CD4-positive, alpha-beta T cell treated with Interleukin-4 for 1 hour (primary cell): ENCODE data around the gene MGMT.

ENCODE experiments used
- DNase-seq, 2 donors: peaks; one replicate each; pipeline ENCODE4 v3.0.0-alpha.2; 2020 to 2022

Gene MGMT

DNA sequence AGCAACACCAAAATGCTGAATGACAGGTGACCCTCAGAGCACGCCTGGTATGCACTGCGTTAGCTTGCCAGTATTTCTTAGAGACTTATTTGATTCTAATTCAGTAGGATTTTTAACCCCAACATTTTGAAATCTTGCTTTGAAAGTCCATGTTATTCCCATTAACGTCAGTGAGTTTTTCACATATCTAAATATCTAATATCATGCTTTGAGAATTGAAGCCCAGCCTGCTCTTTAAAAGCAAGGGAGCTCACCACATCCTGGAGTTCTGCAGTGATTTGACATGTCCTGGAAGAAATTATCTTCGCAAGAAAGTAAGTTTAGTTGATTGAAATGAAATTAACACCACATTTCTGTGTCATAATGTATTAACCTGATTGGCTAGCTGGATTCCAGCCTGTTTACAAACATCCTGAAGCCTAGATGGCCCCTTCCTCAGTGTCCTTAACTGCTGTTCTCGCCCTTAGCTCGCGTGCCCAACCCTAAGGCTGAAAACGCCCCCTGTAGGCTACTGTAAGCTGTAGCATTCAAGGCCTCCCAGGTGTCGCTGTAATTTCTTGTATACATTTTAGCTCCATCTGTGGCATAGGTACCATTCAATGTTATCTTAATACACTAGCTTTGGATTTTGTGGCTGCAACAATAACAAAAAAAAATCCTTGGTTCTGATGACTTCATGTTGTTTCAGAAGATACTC, 191.5 kb downstream of the MGMT start:
- no peak for DNase-seq

DNA sequence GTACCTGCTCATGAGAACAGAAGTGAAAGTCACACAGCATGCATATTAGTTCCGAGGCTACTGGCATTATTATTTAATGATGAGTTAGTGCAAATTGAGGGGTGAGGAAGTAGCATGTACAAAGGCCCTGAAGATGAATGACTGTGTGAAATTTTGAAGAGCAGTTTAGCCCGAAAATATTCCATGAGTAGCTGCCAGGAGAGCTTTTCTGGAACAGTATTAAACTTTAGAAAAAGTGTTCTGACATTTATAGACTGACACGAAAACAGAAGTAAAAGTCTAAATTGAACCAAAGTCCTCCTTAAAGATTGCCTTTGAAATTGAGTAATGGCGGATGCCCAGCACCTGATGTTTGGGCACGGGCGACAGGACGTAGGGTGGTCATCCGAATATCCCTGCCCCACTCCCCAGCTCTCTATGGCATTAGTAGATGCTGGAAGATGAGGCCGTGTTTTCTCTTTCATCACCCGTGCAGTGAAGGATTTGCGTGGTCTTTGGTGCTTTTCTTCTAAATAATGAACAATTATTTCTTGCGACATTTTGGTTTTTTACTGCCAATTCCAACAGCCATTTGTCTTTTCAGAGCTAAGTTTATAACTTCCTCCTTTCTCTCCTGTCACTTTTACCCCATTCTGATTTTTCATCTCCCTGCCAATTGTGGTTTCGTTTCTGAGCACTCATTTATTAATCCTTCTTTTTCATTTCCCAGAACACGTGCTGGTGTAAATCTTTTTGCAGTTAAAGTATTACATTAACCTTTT, 192.6 kb downstream of the MGMT start:
- DNase-seq, result no peak

DNA sequence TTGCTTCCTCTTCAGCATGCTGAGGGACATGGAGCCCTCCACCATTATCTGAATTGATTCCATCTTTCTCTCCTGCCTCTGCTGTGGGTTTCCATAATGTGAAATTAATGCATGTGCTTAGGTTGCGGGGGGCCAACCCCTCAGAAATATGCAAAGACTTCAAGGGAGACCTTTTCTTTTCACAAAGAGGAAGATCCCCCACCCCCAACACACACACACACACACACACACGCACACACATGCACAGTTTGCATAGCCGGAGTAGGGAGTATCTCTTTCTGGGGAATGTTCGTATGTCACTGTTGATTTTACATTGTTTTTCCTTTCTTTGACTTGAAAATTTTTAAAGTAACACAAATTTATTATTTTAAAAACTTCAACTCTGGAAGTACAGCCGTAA, 193.5 kb downstream of the MGMT start:
- DNase-seq, result no peak

GRCh38 chr10:129662426-129662825, 195.4 kb downstream of the MGMT start:
- no peak for DNase-seq

DNA sequence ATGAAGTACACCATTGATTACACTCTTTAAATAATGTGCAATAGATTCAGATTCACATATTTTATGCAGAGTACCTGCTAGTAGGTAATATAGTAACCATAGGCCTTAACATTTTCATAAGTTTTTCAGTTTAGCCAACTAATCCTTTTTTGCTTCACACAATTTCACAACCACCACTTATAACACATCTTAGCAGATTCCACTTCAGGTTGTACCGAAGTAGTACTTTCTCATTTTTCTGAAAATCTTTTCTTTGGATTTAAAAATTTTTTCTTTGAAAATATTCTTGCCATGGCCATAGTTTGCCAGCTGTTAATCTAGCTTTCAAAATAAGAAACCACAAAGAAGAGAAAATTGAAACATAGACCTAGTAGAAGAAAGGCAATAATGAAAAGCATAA, 203.1 kb downstream of the MGMT start:
- no peak for DNase-seq

GRCh38 chr10:129673292-129673691, 206.3 kb downstream of the MGMT start:
- DNase-seq, result no peak

- DNase-seq, result no peak
Observed at GRCh38 chr10:129675027-129675769, 208.2 kb downstream of the MGMT start.

GRCh38 chr10:129676014-129676413, 209.0 kb downstream of the MGMT start:
- no peak for DNase-seq

DNA sequence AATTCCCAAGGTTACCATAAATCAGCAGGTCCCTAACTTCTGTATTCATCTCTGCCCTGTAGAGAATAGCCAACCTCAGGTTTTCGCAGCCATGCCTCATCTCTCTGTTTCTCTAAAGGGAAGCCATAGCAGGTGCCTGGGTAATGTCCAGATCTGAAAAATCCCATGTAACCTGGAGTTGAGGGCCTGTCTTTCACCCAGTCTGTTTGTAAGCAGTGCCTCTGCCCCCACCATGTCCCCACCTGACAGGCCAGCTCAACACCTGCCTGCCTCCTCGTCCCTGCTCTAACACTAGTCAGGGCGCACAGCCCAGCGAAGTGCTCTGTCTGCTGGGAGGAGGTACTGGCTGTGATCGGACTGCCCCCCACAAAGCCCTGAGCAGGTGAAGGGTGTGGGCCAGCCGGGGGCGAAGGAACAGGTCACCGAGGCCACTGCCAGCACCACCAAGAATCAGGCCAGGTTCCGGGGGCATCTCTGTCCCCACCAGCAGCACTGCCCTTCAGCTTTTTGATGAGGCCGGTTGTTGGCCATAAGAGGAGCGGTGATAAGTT, 210.4 kb downstream of the MGMT start:
- DNase-seq, result no peak

DNA sequence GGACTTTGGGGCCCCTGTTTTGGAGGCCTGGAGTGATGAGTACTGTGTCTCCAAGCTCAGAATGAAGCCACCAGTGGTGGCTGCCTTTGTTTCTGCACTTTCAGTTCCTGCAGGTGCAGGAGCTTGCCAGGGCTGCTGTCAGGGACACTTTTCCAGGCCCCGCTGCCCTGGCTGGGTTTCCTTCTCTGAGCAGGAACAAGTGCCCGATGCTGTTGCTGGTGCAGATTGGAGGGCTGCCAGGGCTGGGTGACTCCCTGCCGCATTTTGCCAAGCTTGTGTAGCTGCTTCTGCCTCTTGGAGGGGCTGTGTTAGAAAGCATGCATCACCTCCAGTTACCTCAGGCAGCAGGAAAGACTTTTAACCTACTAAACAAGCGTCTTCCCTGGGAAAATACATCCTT, 211.1 kb downstream of the MGMT start:
- no peak for DNase-seq

DNA sequence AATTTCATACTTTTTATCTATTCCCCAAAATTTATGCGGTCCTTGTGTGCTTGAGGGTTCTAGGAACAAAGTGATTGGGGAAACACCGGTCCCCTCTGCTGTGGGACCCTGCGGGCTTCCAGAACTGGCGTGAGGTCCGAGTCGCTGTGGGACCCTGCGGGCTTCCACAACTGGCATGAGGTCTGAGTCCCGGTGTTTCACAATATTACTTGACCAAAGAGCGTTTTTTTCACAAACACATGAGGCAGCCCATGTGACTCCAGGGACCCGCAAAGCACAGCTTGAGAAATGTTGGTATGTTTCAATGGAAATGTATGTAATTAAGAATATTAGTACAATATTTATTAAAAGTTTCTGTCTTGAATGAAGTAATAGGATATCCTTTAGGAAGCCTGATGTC, 212.2 kb downstream of the MGMT start:
- no peak for DNase-seq

DNA sequence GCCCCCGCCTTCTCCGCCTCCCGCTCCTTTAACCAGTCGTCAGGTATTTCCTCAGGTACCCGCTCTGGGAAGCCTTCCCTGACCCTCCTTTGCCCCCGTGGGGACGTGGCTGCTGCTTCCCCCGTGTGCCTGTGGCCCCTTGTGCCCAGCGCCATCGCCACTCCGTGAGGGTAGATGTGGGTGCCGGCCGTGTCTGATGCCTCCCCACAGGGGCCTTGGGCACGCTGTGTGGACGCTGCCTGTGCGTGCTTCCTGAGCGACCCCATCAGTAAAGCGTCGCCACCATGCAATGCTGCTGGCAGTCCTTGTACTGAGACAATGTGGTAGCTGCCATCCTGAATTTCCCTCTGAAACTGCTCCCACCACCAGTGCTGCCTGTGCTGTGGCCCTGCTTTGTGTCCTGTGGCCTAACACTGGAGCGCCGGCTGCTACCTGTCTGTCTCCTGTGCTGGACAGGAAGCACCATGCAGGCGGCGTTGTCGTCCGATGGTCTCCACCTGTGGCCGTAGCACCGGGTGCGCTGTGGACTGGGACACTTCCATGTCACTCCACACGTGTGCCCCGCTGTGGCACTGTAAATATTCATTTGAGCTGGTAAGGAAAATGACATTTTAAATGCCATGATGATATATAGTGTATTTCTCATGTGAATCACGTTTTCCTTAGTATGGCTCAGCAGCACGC, 213.8 kb downstream of the MGMT start:
- DNase-seq, result no peak

GRCh38 chr10:129681856-129682255, 214.8 kb downstream of the MGMT start:
- DNase-seq, result no peak

DNA sequence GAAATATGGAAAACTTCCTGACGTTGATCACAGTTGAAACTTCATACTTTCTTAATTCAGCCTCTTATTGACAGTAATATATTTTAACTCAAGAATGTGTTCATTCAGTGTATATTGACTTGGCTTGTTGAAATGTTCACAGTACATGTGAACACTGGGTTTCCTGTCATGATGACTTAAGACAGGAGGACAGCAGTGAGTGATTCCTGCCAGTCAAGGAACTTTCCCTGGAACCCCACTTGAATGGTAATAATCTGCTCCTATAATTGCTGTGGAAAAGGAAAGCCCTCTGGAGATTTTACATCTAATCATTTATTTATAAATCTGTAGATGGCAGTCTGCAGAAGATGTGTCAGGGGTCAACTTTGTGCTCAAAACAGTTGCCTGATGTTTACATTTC, 216.5 kb downstream of the MGMT start:
- DNase-seq, result no peak

- DNase-seq, result no peak
Observed at GRCh38 chr10:129683920-129684319, 216.9 kb downstream of the MGMT start.

DNA sequence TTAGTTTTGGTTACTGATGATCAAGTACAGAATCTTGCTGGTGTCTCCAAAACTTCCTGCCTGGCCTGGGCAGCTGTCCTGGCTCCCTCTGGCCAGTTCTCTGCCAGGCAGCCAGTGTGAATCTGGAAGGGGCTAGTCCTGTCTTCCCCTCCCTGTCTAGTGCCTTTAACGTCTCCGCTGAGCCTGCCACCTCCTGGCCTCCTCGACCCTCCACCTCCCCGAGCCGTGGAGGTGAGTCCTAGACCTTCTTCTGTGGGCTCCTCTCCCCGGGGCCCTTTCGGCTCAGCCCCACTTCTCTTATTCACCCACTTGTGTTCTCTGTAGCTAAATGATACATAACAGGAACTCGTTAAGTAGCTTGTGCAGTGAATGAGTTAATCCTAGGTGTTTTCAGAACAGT, 218.2 kb downstream of the MGMT start:
- no peak for DNase-seq

DNA sequence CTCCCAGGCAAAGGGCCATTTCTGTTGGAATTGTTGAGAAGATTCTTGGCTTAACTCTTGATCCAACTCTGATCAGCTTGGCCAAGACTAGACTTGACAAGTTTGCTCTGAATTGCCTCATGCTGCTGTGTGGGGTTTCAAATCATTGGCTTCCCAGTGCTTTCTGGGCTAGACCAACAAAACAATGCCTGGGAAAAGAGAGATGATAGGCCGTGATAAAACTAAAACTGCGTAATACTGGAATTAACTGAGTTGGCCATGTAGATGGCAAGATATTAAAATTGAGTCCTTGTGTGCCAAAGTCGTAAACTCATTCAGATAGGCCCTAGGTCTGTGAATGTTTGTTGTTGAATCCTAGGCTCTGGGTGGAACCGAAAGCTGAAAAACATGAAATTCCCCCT, 222.6 kb downstream of the MGMT start:
- no peak for DNase-seq

DNA sequence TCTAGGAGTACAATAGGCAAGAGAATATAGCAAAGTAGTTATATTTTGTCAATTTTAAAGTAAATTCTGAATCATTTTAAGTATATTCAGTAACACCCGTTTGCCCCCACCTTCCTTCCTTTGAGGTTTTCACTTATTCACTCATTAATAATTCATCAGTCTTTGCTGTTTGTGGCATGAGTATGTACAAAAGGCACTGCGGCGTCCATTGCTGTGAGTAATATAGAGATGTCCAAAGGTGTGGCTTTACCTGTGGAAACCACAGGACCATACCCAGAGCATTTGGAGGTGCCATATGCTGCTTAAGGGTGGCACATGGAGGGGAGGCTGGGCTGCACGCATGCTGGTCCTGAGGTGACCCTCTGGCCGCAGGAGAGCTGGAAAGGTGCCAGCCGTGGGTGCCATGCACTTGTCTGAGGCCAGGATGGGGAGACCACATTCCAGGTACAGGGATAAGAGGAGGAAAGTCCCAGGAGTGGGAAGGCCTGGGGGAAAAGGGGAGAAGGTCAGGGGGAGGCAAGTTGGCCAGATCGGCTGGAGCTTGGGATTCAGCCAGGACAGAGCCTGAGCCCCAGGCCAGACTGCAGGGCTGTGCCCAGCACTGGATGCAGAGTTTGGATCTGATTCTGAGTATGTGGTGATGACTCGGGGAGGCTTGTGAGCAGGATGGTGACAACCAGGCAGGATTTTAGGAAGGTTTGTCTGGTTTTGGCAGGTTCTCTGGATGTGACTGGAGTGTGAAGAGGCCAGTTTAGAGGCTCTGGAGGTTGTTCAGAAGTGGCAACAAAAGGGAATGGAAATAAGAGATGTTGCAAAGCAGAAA, 223.4 kb downstream of the MGMT start:
- no peak for DNase-seq

DNA sequence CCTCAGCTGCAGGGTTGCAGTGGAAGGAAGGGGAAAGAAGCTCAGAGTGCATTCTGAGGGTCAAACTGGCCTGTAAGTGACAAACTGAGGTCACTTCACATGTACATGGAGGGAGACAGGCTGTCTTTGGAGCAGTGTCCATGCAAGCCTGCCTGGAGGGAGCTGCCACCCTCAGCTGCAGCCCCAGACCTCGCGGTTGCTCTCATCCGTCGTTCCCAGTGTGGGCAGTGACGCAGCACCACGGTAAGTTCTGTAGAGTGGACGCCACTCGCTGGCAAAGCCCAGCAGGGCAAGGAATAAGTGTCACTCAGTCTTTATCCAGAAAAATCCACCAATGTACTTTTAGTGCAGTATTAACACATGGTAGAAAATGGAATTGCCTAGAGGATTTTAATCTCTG, 225.7 kb downstream of the MGMT start:
- no peak for DNase-seq

DNA sequence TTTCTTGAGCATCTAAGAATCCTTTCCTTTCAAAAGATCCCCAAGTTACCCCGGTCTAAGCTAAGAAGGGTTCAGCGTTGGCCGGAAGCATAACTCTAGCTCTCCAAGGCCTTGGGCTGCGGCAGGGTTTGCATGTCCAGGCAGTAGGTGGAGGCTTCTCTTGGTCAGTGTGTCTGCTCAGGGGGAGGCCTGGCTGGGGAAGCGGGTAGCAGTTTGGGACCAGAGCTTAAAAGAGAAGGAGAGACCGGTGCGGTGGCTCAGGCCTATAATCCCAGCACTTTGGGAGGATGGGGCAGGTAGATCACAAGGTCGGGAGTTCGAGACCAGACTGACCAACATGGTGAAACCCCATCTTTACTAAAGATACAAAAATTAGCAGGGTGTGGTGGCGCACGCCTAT, 226.3 kb downstream of the MGMT start:
- DNase-seq, result no peak

GRCh38 chr10:129694184-129694583, 227.1 kb downstream of the MGMT start:
- DNase-seq, result no peak

DNA sequence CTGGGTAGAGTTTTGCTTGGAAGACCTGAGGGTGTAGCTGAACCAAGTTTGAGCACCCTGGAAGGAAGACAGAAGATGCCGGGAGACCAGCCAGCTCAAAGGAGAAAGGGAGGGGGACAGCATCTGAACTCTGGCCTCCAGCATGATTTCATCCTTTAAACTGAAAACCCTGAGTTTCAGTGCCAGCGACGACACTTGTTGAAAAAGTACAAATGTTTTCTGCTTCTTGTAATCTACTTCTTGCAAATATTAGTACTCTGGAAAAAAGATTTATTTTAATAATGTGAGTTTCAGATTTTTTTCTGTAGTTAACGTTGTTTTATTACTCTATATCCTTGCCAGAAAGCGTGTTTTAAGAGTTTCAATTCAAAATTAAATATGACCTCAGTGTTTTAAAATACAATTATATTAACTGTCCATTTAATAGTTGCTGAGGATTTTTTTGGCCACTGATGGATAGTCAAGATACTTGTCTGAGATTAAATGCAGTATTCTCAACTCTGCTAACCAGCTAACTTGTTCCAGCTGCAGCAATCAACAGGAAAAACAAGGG, 227.7 kb downstream of the MGMT start:
- no peak for DNase-seq
